Prostate gland (tissue), 2 donors: Measurements from ENCODE around the gene CORIN. TPM values are rescaled to one million over a fixed set of nuclear protein-coding genes. Genes with fewer than 3 reads are reported as not detected.

Experiments used
- DNase-seq: peaks from one replicate; pipeline ENCODE4 v3.0.0-alpha.2; 2019; ENCODE audit warnings: low spot score
- H3K27ac ChIP-seq, 2 donors: fragments of 200-600 bp; sonication (generic); 2 replicates each; pipeline ENCODE4 v1.5.1; 2017 to 2019
- H3K27me3 ChIP-seq: fragments of 200-600 bp; sonication (generic); replicated peaks from 2 replicates; pipeline ENCODE4 v1.5.1; 2019; ENCODE audit not compliant: insufficient read depth
- H3K36me3 ChIP-seq, 2 donors: fragments of 200-600 bp; sonication (generic); 1 replicate in 1 of 2; 2 replicates in 1 of 2; pipeline versions ENCODE4 v1.5.1 to v1.8.1; 2017 to 2019
- H3K4me1 ChIP-seq: fragments of 200-600 bp; sonication (generic); replicated peaks from 2 replicates; pipeline ENCODE4 v1.5.1; 2019
- H3K4me3 ChIP-seq, 2 donors: fragments of 200-600 bp; sonication (generic); 2 replicates each; pipeline ENCODE4 v1.5.1; 2017 to 2019
- H3K9me3 ChIP-seq: fragments of 200-600 bp; sonication (generic); 2 replicates; pipeline ENCODE4 v1.5.1; 2017
- POLR2A ChIP-seq: fragments of 450-650 bp; IDR thresholded peaks from one replicate; pipeline ENCODE4 v1.6.1; 2016; ENCODE audit warnings: antibody characterized with exemption, mild to moderate bottlenecking
- POLR2AphosphoS5 ChIP-seq: sonication (generic); formaldehyde crosslinking; IDR thresholded peaks from one replicate; pipeline ENCODE4 v1.6.1; 2017; ENCODE audit warnings: antibody characterized with exemption
- WGBS: methylation state at CpG from one replicate; pipeline ENCODE4 v1.1.5; 2018; 5-methylcytosine and 5-hydroxymethylcytosine counted together
- intact Hi-C: fragments of 100-400 bp; cut with DNase I; formaldehyde crosslinking; loops from one replicate; pipeline ENCODE4 v1.14.2; 2022
- total RNA-seq, 2 donors: library from RNA; depleted of rRNA; stranded (reverse); fragments of >200 nt; gene quantifications; one replicate each; pipeline ENCODE4 v1.1.0, GENCODE V29; 2016
- TF ChIP-seq, protein P1 (sequence below), 4 experiments: fragments of 200-600 bp in 2 of 4; fragments of 450-650 bp in 2 of 4; sonication (generic) in 2 of 4; IDR thresholded peaks; 1 replicate in 3 of 4; 2 replicates in 1 of 4; pipeline ENCODE4 v1.5.1; 2016 to 2019; ENCODE audit warnings: antibody characterized with exemption in 4 of 4, mild to moderate bottlenecking in 2 of 4, moderate library complexity in 2 of 4

The CORIN gene
- total RNA-seq, 2 donors from 2014 or later, result 6.0 to 7.7 TPM

GRCh38 chr4:47856713-47857112 lies 18.8 kb upstream of the CORIN start:
- intact Hi-C loops, result no loop called here
- 94% methylated on average over 1 of the region's 1 CpG for WGBS

DNA sequence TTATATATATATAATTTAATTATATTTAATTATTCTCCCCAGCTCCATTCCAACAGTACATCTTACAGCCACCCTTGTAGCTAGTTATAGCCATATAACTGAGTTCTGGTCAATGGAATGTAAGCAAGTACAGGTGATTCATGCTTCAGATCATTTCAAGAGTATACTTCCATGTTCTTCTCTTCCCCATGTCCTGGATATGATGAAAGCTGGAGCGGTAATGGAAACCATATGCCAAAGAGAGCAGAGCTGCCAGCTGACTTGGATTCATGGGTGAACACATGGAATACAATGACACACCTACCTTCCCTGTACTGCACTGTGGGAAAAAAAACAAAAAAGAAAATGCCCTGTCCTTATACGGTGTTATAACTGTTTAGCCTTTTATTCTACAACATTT lies 17.5 kb upstream of the CORIN start:
- intact Hi-C loops, result no loop called here
- H3K4me1 ChIP-seq, result peaks cover 5% of the 10 kb centered on the region
- no peaks in the 10 kb centered on the region for H3K9me3 ChIP-seq
- no peak overlapping the region for H3K27ac ChIP-seq
- TF ChIP-seq POLR2A (no peak), POLR2AphosphoS5 (no peak)
- TF ChIP-seq, protein P1, sequence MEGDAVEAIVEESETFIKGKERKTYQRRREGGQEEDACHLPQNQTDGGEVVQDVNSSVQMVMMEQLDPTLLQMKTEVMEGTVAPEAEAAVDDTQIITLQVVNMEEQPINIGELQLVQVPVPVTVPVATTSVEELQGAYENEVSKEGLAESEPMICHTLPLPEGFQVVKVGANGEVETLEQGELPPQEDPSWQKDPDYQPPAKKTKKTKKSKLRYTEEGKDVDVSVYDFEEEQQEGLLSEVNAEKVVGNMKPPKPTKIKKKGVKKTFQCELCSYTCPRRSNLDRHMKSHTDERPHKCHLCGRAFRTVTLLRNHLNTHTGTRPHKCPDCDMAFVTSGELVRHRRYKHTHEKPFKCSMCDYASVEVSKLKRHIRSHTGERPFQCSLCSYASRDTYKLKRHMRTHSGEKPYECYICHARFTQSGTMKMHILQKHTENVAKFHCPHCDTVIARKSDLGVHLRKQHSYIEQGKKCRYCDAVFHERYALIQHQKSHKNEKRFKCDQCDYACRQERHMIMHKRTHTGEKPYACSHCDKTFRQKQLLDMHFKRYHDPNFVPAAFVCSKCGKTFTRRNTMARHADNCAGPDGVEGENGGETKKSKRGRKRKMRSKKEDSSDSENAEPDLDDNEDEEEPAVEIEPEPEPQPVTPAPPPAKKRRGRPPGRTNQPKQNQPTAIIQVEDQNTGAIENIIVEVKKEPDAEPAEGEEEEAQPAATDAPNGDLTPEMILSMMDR (IDR thresholded peaks at IDR 0.05), result no peak
- H3K27me3 ChIP-seq, result no peaks in the 10 kb centered on the region
- H3K4me3 ChIP-seq, result no peak overlapping the region
- 90% methylated on average over 2 of the region's 2 CpGs for WGBS
- no peak for DNase-seq
- no peaks in the 10 kb centered on the region for H3K36me3 ChIP-seq

More at GRCh38 chr4:47856713-47857112, 18.8 kb upstream of the CORIN start:
- TF ChIP-seq POLR2AphosphoS5 (no peak), POLR2A (no peak)
- TF ChIP-seq, protein P1 (IDR thresholded peaks at IDR 0.05), result no peak
- H3K27ac ChIP-seq, result no peak overlapping the region
- peaks cover under 1% of the 10 kb centered on the region for H3K4me1 ChIP-seq
- no peaks in the 10 kb centered on the region for H3K36me3 ChIP-seq
- H3K4me3 ChIP-seq, result no peak overlapping the region
- no peak for DNase-seq
- no peaks in the 10 kb centered on the region for H3K27me3 ChIP-seq
- H3K9me3 ChIP-seq, result no peaks in the 10 kb centered on the region

DNA sequence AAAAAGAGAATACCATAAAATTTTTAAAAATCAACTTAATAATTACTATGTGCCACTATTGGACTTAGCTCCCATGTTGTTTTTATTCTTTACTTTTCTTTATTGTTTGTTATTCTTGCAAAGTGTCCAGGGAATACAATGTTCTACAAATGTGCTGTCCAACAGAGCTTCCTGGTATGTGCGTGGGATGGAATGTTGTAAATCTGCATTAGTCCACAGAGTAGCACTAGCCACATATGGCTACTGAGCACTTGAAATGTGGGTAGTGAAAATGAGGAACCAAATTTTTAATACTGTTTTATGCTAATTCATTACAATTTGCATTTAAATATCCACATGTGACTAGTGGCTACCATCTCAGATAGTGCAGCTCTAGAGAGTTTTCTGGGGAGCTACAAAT lies 14.3 kb upstream of the CORIN start:
- Histone ChIP-seq H3K9me3 (no peaks in the 10 kb centered on the region), H3K4me3 (no peak overlapping the region), H3K36me3 (no peaks in the 10 kb centered on the region), H3K27me3 (no peaks in the 10 kb centered on the region), H3K4me1 (peaks cover 5% of the 10 kb centered on the region), H3K27ac (peak overlapping the region; percentile 12 to 69)
- TF ChIP-seq, protein P1 (IDR thresholded peaks at IDR 0.05), result no peak
- peak; percentile 90 for TF ChIP-seq POLR2AphosphoS5
- intact Hi-C loops, result no loop called here
- DNase-seq, result peak; percentile 57
- WGBS, result 23% methylated on average over 1 of the region's 1 CpG

GRCh38 chr4:47849466-47849865 lies 11.6 kb upstream of the CORIN start:
- TF ChIP-seq POLR2A (no peak), POLR2AphosphoS5 (no peak)
- TF ChIP-seq, protein P1 (IDR thresholded peaks at IDR 0.05), result no peak
- Histone ChIP-seq H3K4me3 (no peak overlapping the region), H3K9me3 (no peaks in the 10 kb centered on the region), H3K36me3 (no peaks in the 10 kb centered on the region), H3K4me1 (peaks cover 5% of the 10 kb centered on the region), H3K27me3 (no peaks in the 10 kb centered on the region), H3K27ac (no peak overlapping the region)
- intact Hi-C loops, result no loop called here
- DNase-seq, result no peak
- 17% methylated on average over 1 of the region's 1 CpG for WGBS

DNA sequence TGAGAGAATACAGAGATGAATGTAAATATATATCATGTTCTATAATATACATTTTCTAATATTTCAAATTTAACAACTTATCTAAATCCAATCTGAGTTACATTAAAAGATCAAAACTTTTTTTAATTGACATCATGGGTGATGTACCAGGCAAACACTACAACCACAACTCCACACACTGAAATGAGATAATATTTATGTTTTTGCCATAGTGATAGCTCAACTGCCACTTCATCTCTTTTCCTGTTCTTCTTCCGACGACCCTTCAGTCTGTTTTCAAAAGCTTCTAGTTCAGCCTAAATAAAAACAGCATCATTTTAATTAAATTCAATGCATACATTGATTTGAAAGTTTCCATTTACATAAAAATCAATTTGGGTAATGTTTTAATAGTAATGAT lies 10.2 kb upstream of the CORIN start:
- no peaks in the 10 kb centered on the region for H3K27me3 ChIP-seq
- intact Hi-C loops, result no loop called here
- H3K4me3 ChIP-seq, result no peak overlapping the region
- peaks cover 5% of the 10 kb centered on the region for H3K4me1 ChIP-seq
- H3K36me3 ChIP-seq, result no peaks in the 10 kb centered on the region
- TF ChIP-seq, protein P1 (IDR thresholded peaks at IDR 0.05), result no peak
- TF ChIP-seq POLR2A, result no peak
- no peaks in the 10 kb centered on the region for H3K9me3 ChIP-seq
- H3K27ac ChIP-seq, result no peak overlapping the region
- WGBS, result 94% methylated on average over 2 of the region's 2 CpGs
- DNase-seq, result no peak
